ENCODE data around the gene JUP. TPM values are rescaled to one million over a fixed set of nuclear protein-coding genes. Genes with fewer than 3 reads are reported as not detected.

Gene JUP
- total and polyA plus RNA-seq, 10 of the 15 experiments (the other 5 are each of a cell fraction or from before 2014, with no cell fraction given): 1.5 to 36.3 (median 11.6) TPM

DNA sequence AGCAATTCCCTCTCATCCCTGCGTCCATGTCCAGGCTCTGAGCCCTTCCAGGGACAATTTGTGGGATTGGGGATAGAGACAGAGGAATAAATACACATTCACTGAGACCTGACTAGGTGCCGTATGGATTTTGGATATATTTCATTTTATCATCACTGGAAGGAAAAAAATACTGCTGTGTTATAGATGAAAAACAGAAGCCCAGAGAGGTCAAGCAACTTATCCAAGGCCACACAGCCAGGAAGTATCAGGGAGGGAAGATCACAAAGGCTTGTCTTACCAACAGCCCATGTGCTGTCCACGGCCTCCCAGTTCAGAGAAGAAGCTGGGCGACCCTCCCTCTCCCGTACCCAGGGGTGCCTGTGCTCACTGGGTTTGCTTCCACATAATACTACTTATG is 46.0 kb downstream of the JUP start:
- POLR2A ChIA-PET: no interaction called here
- no peak overlapping the region for H3K9ac ChIP-seq (ENCODE audit: control insufficient read depth, insufficient read depth, low read length)
- H3K4me3 ChIP-seq: no peak overlapping the region
- H3K79me2 ChIP-seq (ENCODE audit: control insufficient read depth, insufficient read depth, low read length): no peaks in the 10 kb centered on the region
- RAD21 ChIA-PET (ENCODE audit: unreplicated experiment): no interaction called here
- no TSS peak for BruUV-seq (replicated peaks)
- H3K27ac ChIP-seq (ENCODE audit: control insufficient read depth, insufficient read depth): no peak overlapping the region
- peaks cover 3% of the 10 kb centered on the region; the same call in 1 of the 2 replicates for H3K4me1 ChIP-seq (ENCODE audit: control insufficient read depth, insufficient read depth, low read length)
- TF ChIP-seq DPF2 (IDR thresholded peaks at IDR 0.05): no peak
- TF ChIP-seq RUNX3 (IDR thresholded peaks at IDR 0.05; ENCODE audit: low read length): no peak
- TF ChIP-seq SUPT20H (IDR thresholded peaks at IDR 0.05; ENCODE audit: borderline replicate concordance, control insufficient read depth, low read depth, low read length): no peak
- no peak for TF ChIP-seq ZNF207 (IDR thresholded peaks at IDR 0.05; ENCODE audit: borderline replicate concordance)
- TF ChIP-seq NR2C1 (IDR thresholded peaks at IDR 0.05): no peak
- no peak for TF ChIP-seq CREB1 (IDR thresholded peaks at IDR 0.05; ENCODE audit: low read depth)
- no peak for TF ChIP-seq JUNB (IDR thresholded peaks at IDR 0.05)
- no peak overlapping the region for H2AFZ ChIP-seq (ENCODE audit: control insufficient read depth, low read depth, low read length)
- no peaks in the 10 kb centered on the region for H3K36me3 ChIP-seq (ENCODE audit: control insufficient read depth in 2 of 2, insufficient read depth in 2 of 2, low read length in 1 of 2)
- SMC1A ChIA-PET (ENCODE audit: uncharacterized antibody, unreplicated experiment): no interaction called here
- in situ Hi-C loops (cut with MboI): loop anchor here (5.0 kb wide), 1 partner anchor 62 kb away; no protein-coding TSS in a partner anchor
- no peaks in the 10 kb centered on the region for H3K9me3 ChIP-seq (replicated peaks; ENCODE audit: control insufficient read depth, insufficient read depth, low read length)
- no peak for ATAC-seq
- intact Hi-C loops (cut with micrococcal nuclease; ENCODE audit: unreplicated experiment): no loop called here
- WGBS (ENCODE audit: insufficient coverage, insufficient replicate concordance, low lambda C conversion rate, missing lambda C conversion rate): 37% methylated on average over 5 of the region's 5 CpGs
- no peak for FAIRE-seq
- CTCF ChIA-PET: interaction anchor here (1.0 to 2.9 kb wide), 4 partner anchors 60 to 441 kb away, joined by 3 to 17 read pairs (median 3); no protein-coding TSS in a partner anchor
- H3K27me3 ChIP-seq (replicated peaks in 1 of 2; ENCODE audit: control insufficient read depth in 2 of 2, insufficient read depth in 2 of 2, low read length in 1 of 2): peaks cover 2 to 4% of the 10 kb centered on the region in 2 experiments; a peak in 1 of 4 replicates
- no peak for DNase-seq (ENCODE audit: low read depth, low spot score)
- H4K20me1 ChIP-seq (ENCODE audit: control insufficient read depth, insufficient read depth): no peaks in the 10 kb centered on the region
- H3K4me2 ChIP-seq (ENCODE audit: control insufficient read depth, insufficient read depth): no peak overlapping the region

DNA sequence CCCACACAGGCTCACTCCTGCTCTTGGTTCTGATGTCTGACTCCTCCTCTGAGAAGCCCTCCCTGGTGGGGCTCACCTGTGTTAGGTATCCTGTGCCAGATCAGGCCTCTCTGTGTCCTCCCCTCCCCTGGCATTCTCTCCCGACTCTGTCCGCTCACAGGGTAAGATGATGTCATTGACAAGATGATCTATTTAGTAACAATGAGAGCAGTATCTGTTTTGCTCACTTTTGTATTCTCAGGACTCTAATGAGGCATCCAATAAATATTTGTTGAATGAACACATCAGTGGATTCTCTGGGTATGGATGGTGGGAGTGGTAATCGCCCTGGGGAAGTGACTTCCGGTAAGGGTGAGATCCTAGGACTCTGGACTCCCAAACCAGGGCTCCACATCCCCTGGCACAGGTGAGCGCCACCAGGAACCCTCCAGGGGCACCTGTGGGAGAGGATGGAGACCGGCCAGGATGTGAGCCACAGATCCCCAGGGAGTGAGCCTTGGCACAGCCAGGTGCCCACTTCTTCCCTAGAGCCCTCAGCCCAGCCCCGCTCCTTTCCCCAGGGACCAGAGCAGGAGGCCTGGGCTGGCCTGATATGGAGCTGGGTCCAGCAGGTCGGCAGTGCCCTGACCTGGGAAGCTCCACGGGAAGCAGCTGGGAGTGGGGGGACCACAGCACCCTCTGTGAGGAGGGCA is 46.7 kb downstream of the JUP start:
- BruUV-seq (replicated peaks): no TSS peak
- peaks cover 3 to 4% of the 10 kb centered on the region in 2 experiments; a peak in 3 of 4 replicates for H3K27me3 ChIP-seq (replicated peaks in 1 of 2; ENCODE audit: control insufficient read depth in 2 of 2, insufficient read depth in 2 of 2, low read length in 1 of 2)
- H2AFZ ChIP-seq (ENCODE audit: control insufficient read depth, low read depth, low read length): no peak overlapping the region
- H4K20me1 ChIP-seq (ENCODE audit: control insufficient read depth, insufficient read depth): no peaks in the 10 kb centered on the region
- no peak overlapping the region for H3K4me2 ChIP-seq (ENCODE audit: control insufficient read depth, insufficient read depth)
- WGBS (ENCODE audit: insufficient coverage, insufficient replicate concordance, low lambda C conversion rate, missing lambda C conversion rate): 22% methylated on average over 8 of the region's 9 CpGs
- in situ Hi-C loops (cut with MboI) (loop anchor here (5.0 kb wide), 1 partner anchor 62 kb away; no protein-coding TSS in a partner anchor), intact Hi-C loops (cut with micrococcal nuclease; ENCODE audit: unreplicated experiment) (no loop called here)
- ChIA-PET POLR2A (no interaction called here), CTCF (interaction anchor here (0.9 to 2.9 kb wide), 3 partner anchors 59 to 79 kb away, joined by 3 to 17 read pairs (median 3); no protein-coding TSS in a partner anchor), RAD21 (ENCODE audit: unreplicated experiment) (no interaction called here), SMC1A (ENCODE audit: uncharacterized antibody, unreplicated experiment) (no interaction called here)
- no peak overlapping the region for H3K4me3 ChIP-seq
- no peaks in the 10 kb centered on the region for H3K36me3 ChIP-seq (ENCODE audit: control insufficient read depth in 2 of 2, insufficient read depth in 2 of 2, low read length in 1 of 2)
- peaks cover 3% of the 10 kb centered on the region; the same call in 1 of the 2 replicates for H3K4me1 ChIP-seq (ENCODE audit: control insufficient read depth, insufficient read depth, low read length)
- no peak overlapping the region for H3K27ac ChIP-seq (ENCODE audit: control insufficient read depth, insufficient read depth)
- no peaks in the 10 kb centered on the region for H3K79me2 ChIP-seq (ENCODE audit: control insufficient read depth, insufficient read depth, low read length)
- no peaks in the 10 kb centered on the region for H3K9me3 ChIP-seq (replicated peaks; ENCODE audit: control insufficient read depth, insufficient read depth, low read length)
- TF ChIP-seq, protein P1, sequence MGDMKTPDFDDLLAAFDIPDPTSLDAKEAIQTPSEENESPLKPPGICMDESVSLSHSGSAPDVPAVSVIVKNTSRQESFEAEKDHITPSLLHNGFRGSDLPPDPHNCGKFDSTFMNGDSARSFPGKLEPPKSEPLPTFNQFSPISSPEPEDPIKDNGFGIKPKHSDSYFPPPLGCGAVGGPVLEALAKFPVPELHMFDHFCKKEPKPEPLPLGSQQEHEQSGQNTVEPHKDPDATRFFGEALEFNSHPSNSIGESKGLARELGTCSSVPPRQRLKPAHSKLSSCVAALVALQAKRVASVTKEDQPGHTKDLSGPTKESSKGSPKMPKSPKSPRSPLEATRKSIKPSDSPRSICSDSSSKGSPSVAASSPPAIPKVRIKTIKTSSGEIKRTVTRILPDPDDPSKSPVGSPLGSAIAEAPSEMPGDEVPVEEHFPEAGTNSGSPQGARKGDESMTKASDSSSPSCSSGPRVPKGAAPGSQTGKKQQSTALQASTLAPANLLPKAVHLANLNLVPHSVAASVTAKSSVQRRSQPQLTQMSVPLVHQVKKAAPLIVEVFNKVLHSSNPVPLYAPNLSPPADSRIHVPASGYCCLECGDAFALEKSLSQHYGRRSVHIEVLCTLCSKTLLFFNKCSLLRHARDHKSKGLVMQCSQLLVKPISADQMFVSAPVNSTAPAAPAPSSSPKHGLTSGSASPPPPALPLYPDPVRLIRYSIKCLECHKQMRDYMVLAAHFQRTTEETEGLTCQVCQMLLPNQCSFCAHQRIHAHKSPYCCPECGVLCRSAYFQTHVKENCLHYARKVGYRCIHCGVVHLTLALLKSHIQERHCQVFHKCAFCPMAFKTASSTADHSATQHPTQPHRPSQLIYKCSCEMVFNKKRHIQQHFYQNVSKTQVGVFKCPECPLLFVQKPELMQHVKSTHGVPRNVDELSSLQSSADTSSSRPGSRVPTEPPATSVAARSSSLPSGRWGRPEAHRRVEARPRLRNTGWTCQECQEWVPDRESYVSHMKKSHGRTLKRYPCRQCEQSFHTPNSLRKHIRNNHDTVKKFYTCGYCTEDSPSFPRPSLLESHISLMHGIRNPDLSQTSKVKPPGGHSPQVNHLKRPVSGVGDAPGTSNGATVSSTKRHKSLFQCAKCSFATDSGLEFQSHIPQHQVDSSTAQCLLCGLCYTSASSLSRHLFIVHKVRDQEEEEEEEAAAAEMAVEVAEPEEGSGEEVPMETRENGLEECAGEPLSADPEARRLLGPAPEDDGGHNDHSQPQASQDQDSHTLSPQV (IDR thresholded peaks at IDR 0.05): no peak
- TF ChIP-seq, protein P2, sequence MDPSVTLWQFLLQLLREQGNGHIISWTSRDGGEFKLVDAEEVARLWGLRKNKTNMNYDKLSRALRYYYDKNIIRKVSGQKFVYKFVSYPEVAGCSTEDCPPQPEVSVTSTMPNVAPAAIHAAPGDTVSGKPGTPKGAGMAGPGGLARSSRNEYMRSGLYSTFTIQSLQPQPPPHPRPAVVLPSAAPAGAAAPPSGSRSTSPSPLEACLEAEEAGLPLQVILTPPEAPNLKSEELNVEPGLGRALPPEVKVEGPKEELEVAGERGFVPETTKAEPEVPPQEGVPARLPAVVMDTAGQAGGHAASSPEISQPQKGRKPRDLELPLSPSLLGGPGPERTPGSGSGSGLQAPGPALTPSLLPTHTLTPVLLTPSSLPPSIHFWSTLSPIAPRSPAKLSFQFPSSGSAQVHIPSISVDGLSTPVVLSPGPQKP (IDR thresholded peaks at IDR 0.05; ENCODE audit: low read depth, low read length): no peak
- TF ChIP-seq SUPT20H (IDR thresholded peaks at IDR 0.05; ENCODE audit: borderline replicate concordance, control insufficient read depth, low read depth, low read length): no peak
- TF ChIP-seq YBX1 (IDR thresholded peaks at IDR 0.05): no peak
- TF ChIP-seq IRF4 (IDR thresholded peaks at IDR 0.05; ENCODE audit: low read depth, low read length): no peak
- TF ChIP-seq GATAD2B (conservative IDR thresholded peaks at IDR 0.05; ENCODE audit: low read depth): no peak
- TF ChIP-seq TCF7 (IDR thresholded peaks at IDR 0.05; ENCODE audit: borderline replicate concordance): no peak
- no peak overlapping the region for H3K9ac ChIP-seq (ENCODE audit: control insufficient read depth, insufficient read depth, low read length)
- ATAC-seq: no peak
- no peak for FAIRE-seq
- no peak for DNase-seq (ENCODE audit: low read depth, low spot score)

Measured in GM12878 (cell line).